Measurements from ENCODE around the gene SPNS2.

- TF ChIP-seq RARB (CRISPR knock-in tag; IDR thresholded peaks at IDR 0.05) (no peak), CSDC2 (CRISPR knock-in tag; IDR thresholded peaks at IDR 0.05) (no peak), ISL1 (CRISPR knock-in tag; IDR thresholded peaks at IDR 0.05) (no peak), PATZ1 (CRISPR knock-in tag; IDR thresholded peaks at IDR 0.05; ENCODE audit: borderline replicate concordance) (no peak), ESRRG (CRISPR knock-in tag; IDR thresholded peaks at IDR 0.05) (no peak), PPARA (CRISPR knock-in tag; IDR thresholded peaks at IDR 0.05; ENCODE audit: borderline replicate concordance) (no peak), ZFP3 (CRISPR knock-in tag; IDR thresholded peaks at IDR 0.05) (no peak), TSHZ2 (CRISPR knock-in tag; IDR thresholded peaks at IDR 0.05) (no peak), ZNF565 (CRISPR knock-in tag; conservative IDR thresholded peaks at IDR 0.05; ENCODE audit: low read depth) (no peak), POU6F1 (CRISPR knock-in tag; IDR thresholded peaks at IDR 0.05; ENCODE audit: borderline replicate concordance, low read depth) (no peak)
These were observed 32.9 kb upstream of the SPNS2 start for GRCh38 chr17:4465786-4466185.
